ENCODE measurements around the gene TLX1. TPM values are rescaled to one million over a fixed set of nuclear protein-coding genes. Genes with fewer than 3 reads are reported as not detected.

TLX1 gene
- total RNA-seq, 2 experiments from 2014 or later: not detected

DNA sequence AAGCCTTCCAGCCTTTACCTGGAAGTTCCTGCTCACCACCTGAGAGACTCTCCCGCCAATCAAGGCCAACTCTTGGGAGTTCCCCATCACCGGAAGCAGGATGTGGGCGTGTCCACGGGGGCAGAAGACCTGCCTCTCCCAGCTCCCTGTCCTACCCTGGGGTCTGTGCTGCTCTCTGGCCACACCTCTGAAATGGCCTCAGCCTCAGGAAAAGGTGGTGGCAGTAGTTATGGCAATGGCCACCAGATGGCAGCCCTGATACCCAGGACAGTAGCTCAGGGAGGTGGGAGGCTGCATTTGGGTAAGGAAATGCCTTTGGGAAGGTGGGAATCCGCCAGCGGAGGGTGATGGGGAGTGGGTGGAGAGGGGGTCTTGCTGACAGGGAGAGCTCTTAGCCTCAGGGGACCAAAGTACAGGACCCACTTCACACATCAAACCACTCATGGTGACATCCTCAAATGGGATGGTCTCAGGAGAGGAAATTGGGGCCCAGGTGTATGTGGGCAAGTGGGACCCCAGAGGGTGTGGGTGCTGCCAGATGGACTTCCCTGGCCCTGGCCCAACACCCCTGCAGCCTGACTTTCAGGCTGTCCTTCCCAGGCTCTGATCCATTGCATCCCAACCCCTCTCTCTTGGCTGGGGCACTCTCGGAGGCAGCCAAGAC, 35.4 kb upstream of the TLX1 start:
- Mint-ChIP-seq H3K36me3 (no peaks in the 10 kb centered on the region), H3K4me1 (ENCODE audit: low read depth) (no peaks in the 10 kb centered on the region), H3K27ac (no peak overlapping the region), H3K9me3 (no peaks in the 10 kb centered on the region), H3K27me3 (peaks cover 33% of the 10 kb centered on the region), H3K4me3 (no peak overlapping the region)
- intact Hi-C loops (cut with micrococcal nuclease): loop anchor here (1.0 kb wide), 1 partner anchor 47 kb away; no protein-coding TSS in a partner anchor
- POLR2A ChIA-PET: interaction anchor here (3.1 kb wide), 1 partner anchor 46 kb away, joined by 12 read pairs; no protein-coding TSS in a partner anchor
- CTCF ChIA-PET: interaction anchor here (0.6 to 16.7 kb wide), 40 partner anchors 10 to 262 kb away, joined by 3 to 668 read pairs (median 4); partner anchors contain the start of gene SLF2
- DNase-seq: peak; percentile 85

DNA sequence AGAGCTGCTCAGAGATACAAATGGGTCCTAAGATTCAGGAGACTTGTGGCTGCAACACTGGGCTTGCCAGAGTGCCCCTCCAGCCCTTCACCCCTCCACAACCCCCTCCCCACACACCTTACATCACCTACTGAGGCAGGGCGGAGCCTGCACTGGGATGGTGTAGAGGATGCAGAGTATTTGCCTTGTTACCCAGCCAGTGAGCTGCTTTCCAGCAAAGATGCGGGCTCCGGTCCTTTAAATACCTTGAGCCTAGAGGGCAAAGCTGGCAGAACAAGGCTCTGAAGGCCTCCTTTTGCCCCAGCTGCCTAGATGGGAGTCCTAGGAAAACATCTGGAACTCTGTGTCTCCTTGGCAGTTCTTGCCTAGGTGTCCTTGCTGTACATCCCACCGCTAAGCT, 34.7 kb upstream of the TLX1 start:
- Mint-ChIP-seq H3K27me3 (peaks cover 31% of the 10 kb centered on the region), H3K27ac (no peak overlapping the region), H3K4me1 (ENCODE audit: low read depth) (no peaks in the 10 kb centered on the region), H3K9me3 (no peaks in the 10 kb centered on the region), H3K4me3 (no peak overlapping the region), H3K36me3 (no peaks in the 10 kb centered on the region)
- ChIA-PET POLR2A (interaction anchor here (3.1 kb wide), 1 partner anchor 46 kb away, joined by 12 read pairs; no protein-coding TSS in a partner anchor), CTCF (interaction anchor here (0.6 to 16.7 kb wide), 22 partner anchors 10 to 262 kb away, joined by 3 to 668 read pairs (median 4); no protein-coding TSS in a partner anchor)
- intact Hi-C loops (cut with micrococcal nuclease): no loop called here
- DNase-seq: no peak

DNA sequence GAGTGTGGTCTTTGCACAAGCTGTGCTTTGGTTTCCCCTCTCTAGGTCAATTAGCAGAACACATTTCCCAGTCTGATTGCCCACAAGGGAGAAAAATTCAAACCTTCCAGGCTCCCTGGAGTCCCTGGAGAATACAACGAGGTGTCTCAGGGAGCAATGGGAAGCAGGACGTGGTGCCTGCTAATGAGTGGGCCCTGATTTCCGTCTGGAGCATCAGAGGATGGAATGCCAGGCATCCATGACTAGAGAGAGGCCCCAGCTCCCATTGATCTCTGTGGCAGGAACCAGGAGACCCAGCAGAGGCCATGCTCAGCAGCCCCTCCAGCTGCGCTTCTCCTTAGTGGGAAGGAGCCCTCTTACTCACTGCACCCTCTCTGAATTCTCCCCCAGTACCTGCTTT, 33.2 kb upstream of the TLX1 start:
- CTCF ChIA-PET: interaction anchor here (1.5 to 16.7 kb wide), 5 partner anchors 12 to 64 kb away, joined by 5 to 668 read pairs (median 13); no protein-coding TSS in a partner anchor
- Mint-ChIP-seq H3K36me3 (no peaks in the 10 kb centered on the region), H3K4me3 (no peak overlapping the region), H3K9me3 (no peaks in the 10 kb centered on the region), H3K27me3 (peaks cover 32% of the 10 kb centered on the region), H3K27ac (no peak overlapping the region), H3K4me1 (ENCODE audit: low read depth) (no peaks in the 10 kb centered on the region)
- intact Hi-C loops (cut with micrococcal nuclease): no loop called here
- POLR2A ChIA-PET: interaction anchor here (3.1 kb wide), 1 partner anchor 44 kb away, joined by 12 read pairs; no protein-coding TSS in a partner anchor
- no peak for DNase-seq

DNA sequence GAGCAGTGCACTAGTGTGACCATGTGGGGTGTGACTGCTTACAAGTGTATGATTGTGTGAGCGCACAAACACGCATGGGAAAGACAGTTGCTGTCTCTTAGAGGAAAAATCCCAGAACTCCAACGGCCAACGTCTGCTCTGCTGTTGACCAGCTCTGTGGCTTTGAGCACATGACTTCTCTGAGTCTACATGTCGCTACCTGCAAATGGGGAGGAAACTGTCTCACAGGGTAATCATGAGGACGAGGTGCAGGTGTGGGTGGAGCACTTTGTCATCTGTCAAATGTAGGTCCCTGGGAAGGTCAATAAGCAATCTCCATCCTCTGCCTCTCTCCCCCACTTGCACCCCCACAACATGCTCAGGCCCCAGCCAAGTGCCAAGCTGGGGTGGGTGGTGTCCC, 31.2 kb upstream of the TLX1 start:
- no peaks in the 10 kb centered on the region for H3K4me1 Mint-ChIP-seq (ENCODE audit: low read depth)
- no peaks in the 10 kb centered on the region for H3K9me3 Mint-ChIP-seq
- ChIA-PET POLR2A (no interaction called here), CTCF (interaction anchor here (16.7 kb wide), 1 partner anchor 43 kb away, joined by 668 read pairs; no protein-coding TSS in a partner anchor)
- no peak for DNase-seq
- H3K36me3 Mint-ChIP-seq: no peaks in the 10 kb centered on the region
- H3K27me3 Mint-ChIP-seq: peaks cover 28% of the 10 kb centered on the region
- no peak overlapping the region for H3K4me3 Mint-ChIP-seq
- H3K27ac Mint-ChIP-seq: no peak overlapping the region
- intact Hi-C loops (cut with micrococcal nuclease): no loop called here

DNA sequence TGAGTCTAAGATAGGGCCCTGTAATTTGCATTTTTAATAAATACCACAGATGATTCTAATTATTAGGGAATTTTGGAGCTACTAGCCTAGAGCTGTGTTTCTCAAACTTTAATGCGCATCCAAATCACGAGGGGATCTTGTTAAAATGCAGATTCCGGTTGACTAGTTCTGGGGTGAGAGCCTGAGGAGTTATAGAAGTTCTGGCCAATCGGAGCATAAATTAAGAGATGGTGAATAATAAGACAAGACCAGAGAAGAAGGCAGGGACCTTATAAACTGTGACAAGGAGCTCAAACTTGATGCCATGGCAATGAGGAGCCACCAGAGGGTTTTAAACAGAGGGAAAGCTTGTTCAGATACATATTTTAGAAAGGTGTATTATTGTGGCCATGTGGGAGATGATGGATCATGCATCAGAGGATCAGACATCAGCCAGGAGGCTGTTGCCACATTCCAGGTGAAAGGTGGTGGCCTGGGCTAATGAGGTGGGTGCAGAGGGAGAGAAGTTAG, 29.7 kb upstream of the TLX1 start:
- no peak for DNase-seq
- intact Hi-C loops (cut with micrococcal nuclease): no loop called here
- ChIA-PET POLR2A (no interaction called here), CTCF (interaction anchor here (0.6 to 16.7 kb wide), 6 partner anchors 14 to 1774 kb away, joined by 3 to 668 read pairs (median 4); no protein-coding TSS in a partner anchor)
- no peaks in the 10 kb centered on the region for H3K9me3 Mint-ChIP-seq
- no peaks in the 10 kb centered on the region for H3K36me3 Mint-ChIP-seq
- H3K27me3 Mint-ChIP-seq: peaks cover 25% of the 10 kb centered on the region
- no peaks in the 10 kb centered on the region for H3K4me1 Mint-ChIP-seq (ENCODE audit: low read depth)
- H3K4me3 Mint-ChIP-seq: no peak overlapping the region
- H3K27ac Mint-ChIP-seq: no peak overlapping the region

DNA sequence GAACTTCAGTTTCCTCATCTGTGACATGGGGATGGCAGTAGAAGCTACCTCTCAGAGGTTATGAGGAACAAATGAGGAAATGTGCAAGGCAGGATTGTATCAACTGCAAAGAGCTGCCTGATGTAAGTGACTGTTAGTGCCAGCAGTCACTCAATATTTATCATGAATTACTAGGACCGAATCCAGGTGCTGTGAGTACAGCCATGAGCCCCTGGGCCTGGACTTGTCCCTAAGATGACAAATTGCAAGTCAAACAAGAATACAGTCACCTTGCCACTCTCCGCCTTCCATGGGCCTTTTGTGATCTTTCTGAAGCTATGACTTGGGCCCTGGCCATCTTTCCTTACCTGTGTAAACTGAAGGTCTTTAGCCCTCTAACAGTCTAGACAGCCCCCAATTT, 27.7 kb upstream of the TLX1 start:
- Mint-ChIP-seq H3K27ac (no peak overlapping the region), H3K4me3 (no peak overlapping the region), H3K36me3 (no peaks in the 10 kb centered on the region), H3K27me3 (peaks cover 24% of the 10 kb centered on the region), H3K4me1 (ENCODE audit: low read depth) (no peaks in the 10 kb centered on the region), H3K9me3 (no peaks in the 10 kb centered on the region)
- intact Hi-C loops (cut with micrococcal nuclease): no loop called here
- ChIA-PET POLR2A (no interaction called here), CTCF (interaction anchor here (0.7 to 16.7 kb wide), 3 partner anchors 14 to 54 kb away, joined by 3 to 668 read pairs (median 6); no protein-coding TSS in a partner anchor)
- no peak for DNase-seq

DNA sequence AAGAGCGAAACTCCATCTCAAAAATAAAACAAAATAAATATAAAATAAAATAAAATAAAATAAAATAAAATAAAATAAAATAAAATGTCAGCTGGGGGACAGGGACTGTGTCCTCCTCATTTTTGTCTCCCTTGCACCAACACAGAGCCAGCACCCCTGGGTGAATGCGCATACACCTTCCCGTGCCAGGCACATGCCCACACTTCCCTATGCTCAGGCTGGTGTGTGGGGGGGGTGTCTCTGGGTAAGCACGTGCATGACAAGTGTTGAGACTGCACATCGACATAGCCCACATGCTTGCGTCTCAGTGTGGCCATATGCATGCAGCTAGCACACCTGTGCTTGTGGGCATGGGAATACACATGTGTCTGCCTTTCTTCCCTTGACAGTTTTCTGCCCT, 24.7 kb upstream of the TLX1 start:
- Mint-ChIP-seq H3K4me3 (no peak overlapping the region), H3K9me3 (no peaks in the 10 kb centered on the region), H3K27me3 (peaks cover 14% of the 10 kb centered on the region), H3K27ac (no peak overlapping the region), H3K4me1 (ENCODE audit: low read depth) (no peaks in the 10 kb centered on the region), H3K36me3 (no peaks in the 10 kb centered on the region)
- ChIA-PET CTCF (interaction anchor here (1.1 to 4.5 kb wide), 3 partner anchors 9 to 36 kb away, joined by 3 to 22 read pairs (median 10); no protein-coding TSS in a partner anchor), POLR2A (no interaction called here)
- intact Hi-C loops (cut with micrococcal nuclease): no loop called here
- no peak for DNase-seq

DNA sequence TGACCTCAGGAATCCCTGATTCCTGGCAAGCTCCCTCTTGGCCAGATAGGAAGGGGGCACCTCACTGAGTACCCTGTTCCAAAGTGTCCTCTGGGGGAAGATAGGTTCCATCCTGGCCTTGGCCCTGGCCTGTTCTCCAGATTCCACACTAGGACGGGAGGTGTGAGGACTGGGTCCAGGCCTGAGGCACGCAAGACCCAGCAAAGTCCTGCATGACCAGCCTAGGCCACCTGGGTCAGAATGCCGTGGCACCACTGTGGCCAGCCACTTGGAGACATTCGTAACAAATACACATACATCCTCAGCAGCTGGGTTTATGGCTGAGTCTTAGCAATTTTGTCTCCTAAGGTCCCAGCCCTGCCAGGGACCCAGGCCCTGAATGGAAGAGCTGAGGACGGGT, 23.3 kb upstream of the TLX1 start:
- Mint-ChIP-seq H3K27me3 (peaks cover 16% of the 10 kb centered on the region), H3K4me3 (no peak overlapping the region), H3K9me3 (no peaks in the 10 kb centered on the region), H3K36me3 (no peaks in the 10 kb centered on the region), H3K27ac (no peak overlapping the region), H3K4me1 (ENCODE audit: low read depth) (no peaks in the 10 kb centered on the region)
- DNase-seq: no peak
- POLR2A ChIA-PET: no interaction called here
- CTCF ChIA-PET: interaction anchor here (2.1 to 4.5 kb wide), 2 partner anchors 12 to 34 kb away, joined by 10 to 22 read pairs; no protein-coding TSS in a partner anchor
- intact Hi-C loops (cut with micrococcal nuclease): no loop called here

DNA sequence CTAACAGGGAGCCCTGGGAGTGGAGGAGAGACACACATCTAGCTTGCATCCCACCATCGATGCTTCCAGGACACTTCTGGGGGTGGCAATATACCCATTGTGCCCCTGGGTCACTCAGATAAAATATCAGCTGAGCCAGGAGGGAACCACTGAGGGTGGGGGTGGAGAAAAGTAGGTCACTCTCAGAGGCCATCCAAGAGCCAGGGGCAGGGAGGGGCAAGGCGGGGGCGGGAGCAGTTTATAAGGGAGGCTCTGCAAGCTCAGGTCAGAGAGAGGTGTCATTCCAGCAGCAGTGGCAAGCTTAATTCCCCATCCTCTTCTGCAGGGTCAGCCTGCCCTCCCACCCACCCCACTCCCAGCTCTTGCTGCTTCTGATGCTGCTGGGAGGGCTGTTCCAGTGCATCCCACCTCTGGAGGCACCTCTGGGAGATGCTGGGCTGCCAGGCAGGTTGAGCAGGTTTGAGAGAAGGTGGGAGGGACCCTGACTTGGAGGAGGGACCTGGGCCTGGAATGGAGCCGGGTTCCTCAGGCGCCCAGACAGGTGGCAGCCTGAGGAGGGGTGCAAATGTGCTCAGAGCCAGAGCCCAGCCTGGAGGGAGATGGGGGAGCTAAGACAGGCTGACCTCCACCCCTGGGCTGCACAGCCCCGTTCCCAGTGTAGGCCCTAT, 20.1 kb upstream of the TLX1 start:
- Mint-ChIP-seq H3K4me3 (no peak overlapping the region), H3K9me3 (no peaks in the 10 kb centered on the region), H3K4me1 (ENCODE audit: low read depth) (no peaks in the 10 kb centered on the region), H3K27me3 (peaks cover 27% of the 10 kb centered on the region), H3K27ac (no peak overlapping the region), H3K36me3 (no peaks in the 10 kb centered on the region)
- ChIA-PET POLR2A (no interaction called here), CTCF (interaction anchor here (0.7 to 1.1 kb wide), 2 partner anchors 15 to 16 kb away, joined by 4 to 5 read pairs; no protein-coding TSS in a partner anchor)
- intact Hi-C loops (cut with micrococcal nuclease): no loop called here
- no peak for DNase-seq

DNA sequence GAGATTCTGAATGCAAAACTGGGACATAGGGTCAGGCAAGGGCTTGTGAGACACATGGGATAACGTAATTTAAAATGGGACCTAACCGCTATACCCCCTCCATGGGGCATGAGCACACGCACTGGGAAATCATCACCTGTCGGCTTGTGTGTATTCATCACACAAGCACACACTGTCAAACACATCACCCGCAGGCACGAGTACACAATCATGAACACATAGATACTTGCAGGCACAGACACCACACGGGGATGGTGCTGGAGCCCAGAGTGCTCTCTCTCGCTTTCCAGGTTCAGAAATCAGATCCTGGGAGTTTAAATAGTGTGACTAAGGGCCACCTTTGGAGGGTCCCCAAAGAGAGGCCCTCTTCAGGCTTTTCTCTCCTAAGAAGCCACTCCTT, 19.6 kb upstream of the TLX1 start:
- DNase-seq: no peak
- Mint-ChIP-seq H3K9me3 (no peaks in the 10 kb centered on the region), H3K4me3 (no peak overlapping the region), H3K36me3 (no peaks in the 10 kb centered on the region), H3K4me1 (ENCODE audit: low read depth) (no peaks in the 10 kb centered on the region), H3K27me3 (peaks cover 28% of the 10 kb centered on the region), H3K27ac (no peak overlapping the region)
- intact Hi-C loops (cut with micrococcal nuclease): no loop called here
- CTCF ChIA-PET: interaction anchor here (0.7 kb wide), 1 partner anchor 16 kb away, joined by 5 read pairs; no protein-coding TSS in a partner anchor
- POLR2A ChIA-PET: no interaction called here

DNA sequence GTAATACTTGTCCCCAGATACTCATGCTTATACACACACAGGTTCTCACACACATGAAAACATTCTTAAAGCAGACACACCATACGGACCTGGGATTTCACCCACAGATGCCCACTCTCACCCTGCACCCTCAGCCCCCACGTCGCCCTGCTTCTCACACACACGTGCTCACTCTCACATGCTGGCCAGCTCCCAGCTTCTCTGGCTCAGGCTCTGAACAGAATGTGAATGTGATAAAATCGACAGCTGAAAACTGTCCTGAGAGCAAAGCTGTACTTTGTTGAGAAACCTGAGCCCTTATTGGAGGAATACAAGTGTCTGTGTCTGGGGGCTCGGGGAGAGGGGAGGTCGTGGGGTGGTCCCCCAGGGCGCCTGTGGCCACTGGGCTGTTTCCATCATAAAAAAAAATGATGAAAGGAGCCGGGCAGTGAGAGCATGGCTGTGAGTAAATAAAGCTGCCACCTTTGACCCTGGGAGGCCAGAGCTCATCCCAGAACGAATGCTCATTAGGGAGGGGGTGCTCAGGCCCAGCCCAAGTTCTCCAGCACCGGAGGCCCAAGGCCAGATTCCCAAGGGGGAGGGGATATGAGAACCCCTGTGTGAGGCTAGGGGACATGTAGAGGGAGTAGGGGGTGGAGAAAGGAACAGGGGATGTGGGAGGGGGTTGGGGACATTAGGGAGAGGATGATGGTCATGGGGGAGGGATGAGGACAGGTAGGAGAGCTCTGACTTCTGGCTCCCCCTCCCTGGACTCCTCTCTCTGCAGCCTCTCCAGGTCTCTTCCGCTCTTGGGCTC, 18.1 kb upstream of the TLX1 start:
- H3K27me3 Mint-ChIP-seq: peaks cover 27% of the 10 kb centered on the region
- no peaks in the 10 kb centered on the region for H3K4me1 Mint-ChIP-seq (ENCODE audit: low read depth)
- no peaks in the 10 kb centered on the region for H3K9me3 Mint-ChIP-seq
- H3K27ac Mint-ChIP-seq: no peak overlapping the region
- POLR2A ChIA-PET: no interaction called here
- no peak for DNase-seq
- no peaks in the 10 kb centered on the region for H3K36me3 Mint-ChIP-seq
- CTCF ChIA-PET: interaction anchor here (0.6 to 1.3 kb wide), 2 partner anchors 17 to 29 kb away, joined by 3 to 4 read pairs; no protein-coding TSS in a partner anchor
- no peak overlapping the region for H3K4me3 Mint-ChIP-seq
- intact Hi-C loops (cut with micrococcal nuclease): no loop called here

Measured in activated CD4-positive, alpha-beta memory T cell treated with anti-CD3 and anti-CD28 coated beads for 36 hours (primary cell).